H1 (cell line): ENCODE measurements around the gene SCN3A. TPM values are rescaled to one million over a fixed set of nuclear protein-coding genes. Genes with fewer than 3 reads are reported as not detected.

Experiments
- CTCF ChIA-PET: fragments of 300-600 bp; sonication (Branson Sonifier 250); formaldehyde crosslinking; loops from one replicate; lab custom pipeline; 2021; ENCODE audit not compliant: partially characterized antibody; lab: Charles Lee
- POLR2A ChIA-PET: fragments of 300-600 bp; sonication (Branson Sonifier 250); formaldehyde crosslinking; loops from one replicate; lab custom pipeline; 2021; ENCODE audit warnings: inconsistent platforms; ENCODE audit not compliant: partially characterized antibody; lab: Charles Lee
- DNase-seq, 2 experiments: peaks; one replicate each; pipeline versions ENCODE4 v3.0.0 to v3.0.0-alpha.2; 2010 to 2022; ENCODE audit warnings: low spot score in 2 of 2, low read depth in 1 of 2, mixed read lengths in 1 of 2
- FAIRE-seq: peaks from 2 replicates; lab custom pipeline; 2011; peaks lifted over from hg19 to GRCh38; lab: Jason Lieb, UNC
- H2AFZ ChIP-seq: 2 replicates; pipeline ENCODE4 v1.8.1; 2012; ENCODE audit warnings: low read length, inconsistent platforms
- H2AK5ac ChIP-seq: 2 replicates; pipeline ENCODE4 v1.6.1; 2013; ENCODE audit warnings: low read depth, low read length
- H2BK120ac ChIP-seq: replicated peaks from 2 replicates; pipeline ENCODE3; 2013; ENCODE audit warnings: low read depth, low read length, inconsistent platforms
- H2BK12ac ChIP-seq: 2 replicates; pipeline ENCODE4 v1.6.1; 2013; ENCODE audit warnings: low read depth, low read length
- H2BK15ac ChIP-seq: 2 replicates; pipeline ENCODE4 v1.6.1; 2013; ENCODE audit warnings: low read length
- H2BK20ac ChIP-seq: 2 replicates; pipeline ENCODE4 v1.6.1; 2013; ENCODE audit warnings: low read length
- H2BK5ac ChIP-seq: 2 replicates; pipeline ENCODE4 v1.6.1; 2013; ENCODE audit warnings: low read depth, low read length
- H3K14ac ChIP-seq: 2 replicates; pipeline ENCODE4 v1.6.1; 2013; ENCODE audit warnings: inconsistent platforms; ENCODE audit not compliant: insufficient read length
- H3K18ac ChIP-seq: 2 replicates; pipeline ENCODE4 v1.6.1; 2013; ENCODE audit warnings: low read length; ENCODE audit errors: extremely low read depth
- H3K23ac ChIP-seq: 2 replicates; pipeline ENCODE4 v1.6.1; 2013; ENCODE audit warnings: inconsistent platforms; ENCODE audit not compliant: insufficient read length
- H3K23me2 ChIP-seq: 2 replicates; pipeline ENCODE4 v1.6.1; 2013; ENCODE audit warnings: low read depth, low read length
- H3K27ac ChIP-seq: 2 replicates; pipeline ENCODE4 v1.6.1; 2011; ENCODE audit warnings: low read depth, low read length, inconsistent platforms
- H3K27me3 ChIP-seq, 4 experiments: replicated peaks in 1 of 4; 1 replicate in 1 of 4; 2 replicates in 3 of 4; pipeline versions ENCODE4 v1.6.1 to v1.8.1; 2011 to 2013; ENCODE audit warnings: low read length in 3 of 4, mild to moderate bottlenecking in 3 of 4, inconsistent platforms in 2 of 4, mixed read lengths in 2 of 4, moderate library complexity in 1 of 4; ENCODE audit not compliant: control insufficient read depth in 3 of 4, insufficient read depth in 3 of 4; ENCODE audit errors: extremely low read depth in 1 of 4
- H3K36me3 ChIP-seq, 4 experiments: 2 replicates each; pipeline versions ENCODE4 v1.6.1 to v1.8.1; 2011 to 2013; ENCODE audit warnings: mild to moderate bottlenecking in 4 of 4, low read length in 3 of 4, moderate library complexity in 2 of 4, control low read depth in 1 of 4, inconsistent platforms in 1 of 4; ENCODE audit not compliant: insufficient read depth in 4 of 4, control insufficient read depth in 2 of 4
- H3K4ac ChIP-seq: replicated peaks from 2 replicates; pipeline ENCODE3; 2013; ENCODE audit warnings: low read length, low read depth, mixed read lengths, inconsistent platforms; ENCODE audit not compliant: insufficient read length
- H3K4me1 ChIP-seq, 4 experiments: replicated peaks in 1 of 4; 1 replicate in 1 of 4; 2 replicates in 3 of 4; pipeline versions ENCODE4 v1.6.1 to v1.8.1; 2011 to 2013; ENCODE audit warnings: low read length in 3 of 4, inconsistent platforms in 2 of 4, mixed read lengths in 1 of 4; ENCODE audit not compliant: insufficient read depth in 4 of 4, control insufficient read depth in 3 of 4
- H3K4me2 ChIP-seq, 2 experiments: 2 replicates each; pipeline versions ENCODE4 v1.6.1 to v1.8.1; 2011 to 2013; ENCODE audit warnings: low read depth in 2 of 2, low read length in 2 of 2, control low read depth in 1 of 2, inconsistent platforms in 1 of 2, mild to moderate bottlenecking in 1 of 2; ENCODE audit not compliant: insufficient read depth in 1 of 2
- H3K4me3 ChIP-seq, 4 experiments: fragments of 200-600, 300-600 bp in 1 of 4; sonication (generic), shearing (Covaris generic), sonication (Bioruptor Twin) in 1 of 4; 2 replicates each; pipeline versions ENCODE4 v1.5.1 to v1.8.1; 2011 to 2016; ENCODE audit warnings: low read length in 4 of 4, low read depth in 3 of 4, control low read depth in 2 of 4, inconsistent platforms in 2 of 4, mild to moderate bottlenecking in 2 of 4, mixed read lengths in 1 of 4, moderate library complexity in 1 of 4; ENCODE audit not compliant: insufficient read depth in 2 of 4; ENCODE audit errors: extremely low read depth in 1 of 4
- H3K56ac ChIP-seq: replicated peaks from 2 replicates; pipeline ENCODE3; 2013; ENCODE audit warnings: low read depth, mild to moderate bottlenecking, mixed read lengths, low read length, inconsistent platforms; ENCODE audit not compliant: insufficient read length
- H3K79me1 ChIP-seq: 2 replicates; pipeline ENCODE4 v1.6.1; 2013; ENCODE audit warnings: low read depth, low read length, control low read depth
- H3K79me2 ChIP-seq, 2 experiments: 2 replicates each; pipeline versions ENCODE4 v1.6.1 to v1.8.1; 2012 to 2013; ENCODE audit warnings: low read length in 2 of 2, mild to moderate bottlenecking in 2 of 2, inconsistent platforms in 1 of 2; ENCODE audit not compliant: insufficient read depth in 2 of 2, control insufficient read depth in 1 of 2
- H3K9ac ChIP-seq, 4 experiments: replicated peaks in 1 of 4; 1 replicate in 1 of 4; 2 replicates in 3 of 4; pipeline versions ENCODE4 v1.6.1 to v1.8.1; 2011 to 2013; ENCODE audit warnings: low read depth in 3 of 4, low read length in 3 of 4, control low read depth in 2 of 4, mild to moderate bottlenecking in 2 of 4, moderate library complexity in 2 of 4, inconsistent platforms in 1 of 4; ENCODE audit errors: extremely low read depth in 1 of 4
- H3K9me3 ChIP-seq, 2 experiments: 2 replicates each; pipeline versions ENCODE4 v1.6.1 to v1.8.1; 2012 to 2013; ENCODE audit warnings: mild to moderate bottlenecking in 2 of 2, moderate library complexity in 2 of 2, control low read depth in 1 of 2, inconsistent platforms in 1 of 2, low read depth in 1 of 2, low read length in 1 of 2, mixed read lengths in 1 of 2; ENCODE audit not compliant: insufficient read depth in 2 of 2
- H4K20me1 ChIP-seq, 2 experiments: replicated peaks in 1 of 2; 2 replicates each; pipeline versions ENCODE3 to v1.8.1; 2011 to 2013; ENCODE audit warnings: inconsistent platforms in 2 of 2, low read length in 2 of 2, mild to moderate bottlenecking in 1 of 2; ENCODE audit not compliant: insufficient read depth in 2 of 2, control insufficient read depth in 1 of 2
- H4K5ac ChIP-seq: 2 replicates; pipeline ENCODE4 v1.6.1; 2013; ENCODE audit warnings: low read length, low read depth, mixed read lengths, inconsistent platforms; ENCODE audit not compliant: insufficient read length
- H4K8ac ChIP-seq: 2 replicates; pipeline ENCODE4 v1.8.0; 2013; ENCODE audit warnings: mild to moderate bottlenecking, moderate library complexity, low read length, inconsistent platforms; ENCODE audit not compliant: insufficient read depth; ENCODE audit errors: extremely low read depth
- H4K91ac ChIP-seq: replicated peaks from 2 replicates; pipeline ENCODE3; 2013; ENCODE audit warnings: low read length, mixed read lengths, inconsistent platforms; ENCODE audit not compliant: insufficient read length
- SP4 ChIP-seq: IDR thresholded peaks from 2 replicates; pipeline ENCODE4 v1.6.1; 2012; ENCODE audit warnings: low read length, inconsistent platforms
- SRF ChIP-seq: IDR thresholded peaks from 2 replicates; pipeline ENCODE4 v1.6.1; 2011; ENCODE audit warnings: mild to moderate bottlenecking, low read depth, low read length, moderate library complexity
- WGBS, 2 experiments: shearing (Covaris generic) in 1 of 2; methylation state at CpG; one replicate each; pipeline versions ENCODE4 v1.1.6 to v1.1.7; 2013 to 2015; ENCODE audit warnings: low lambda C conversion rate in 2 of 2, mixed read lengths in 2 of 2, inconsistent platforms in 1 of 2, low coverage in 1 of 2, missing lambda C conversion rate in 1 of 2; ENCODE audit not compliant: insufficient replicate concordance in 2 of 2, insufficient coverage in 1 of 2, insufficient read length in 1 of 2; ENCODE audit errors: extremely low coverage in 1 of 2, missing lambda C conversion rate in 1 of 2; 5-methylcytosine and 5-hydroxymethylcytosine counted together
- polyA plus RNA-seq, 7 experiments: library from polyadenylated mRNA; depleted of rRNA in 3 of 7; stranded (reverse) in 5 of 7; unstranded in 2 of 7; fragments of >200 nt in 5 of 7; fragments of 200-250 nt in 2 of 7; gene quantifications; 1 replicate in 5 of 7; 2 replicates in 1 of 7; 4 replicates in 1 of 7; pipeline versions ENCODE4 v1.2.1 to v1.2.3, GENCODE V29; 2011 to 2013; ENCODE audit warnings: missing spikeins in 2 of 7, mixed read lengths in 2 of 7
- total RNA-seq: library from RNA; stranded (reverse); fragmentation: NEBNext Ultra II Directional; extraction: Animal tissue kit (Norgen Biotek cat#: 25700); gene quantifications from 2 replicates; pipeline ENCODE4 v1.2.1, GENCODE V29; 2021

The SCN3A gene
- total and polyA plus RNA-seq, 2 of the 8 experiments (the other 6 are each of a cell fraction or from before 2014, with no cell fraction given): 0.02 TPM; not detected in 1

DNA sequence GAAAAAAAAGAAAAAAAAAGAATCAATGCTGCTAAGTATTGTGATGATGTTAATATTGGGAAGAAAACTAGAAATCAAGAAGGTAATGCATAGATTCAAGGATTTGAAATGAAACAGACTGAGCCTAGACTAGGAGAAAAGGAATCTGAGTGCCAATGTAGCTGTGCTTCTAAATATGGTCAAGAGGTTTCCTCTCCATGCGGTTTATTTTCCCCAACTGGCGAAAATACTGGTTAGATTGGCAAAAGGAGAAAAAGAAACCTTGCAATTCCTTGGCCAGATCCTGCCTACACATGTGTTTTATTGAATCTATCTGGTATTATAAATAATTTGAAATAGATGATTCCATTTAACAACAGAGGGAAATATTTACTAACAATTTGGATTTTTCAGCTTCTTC is 5.7 kb downstream of the SCN3A start:
- Histone ChIP-seq H4K8ac (no peak overlapping the region), H2AFZ (peak overlapping the region; percentile 91; the same call in 1 of the 2 replicates), H3K9ac (no peak overlapping the region), H3K4me2 (no peak overlapping the region), H4K20me1 (no peaks in the 10 kb centered on the region), H3K27ac (no peak overlapping the region), H3K27me3 (no peaks in the 10 kb centered on the region), H3K56ac (no peak overlapping the region), H2BK5ac (no peak overlapping the region), H4K5ac (no peak overlapping the region), H3K79me2 (no peaks in the 10 kb centered on the region), H3K4me3 (no peak overlapping the region), H3K9me3 (no peaks in the 10 kb centered on the region), H3K23ac (no peak overlapping the region), H3K18ac (no peak overlapping the region), H4K91ac (no peak overlapping the region), H2BK20ac (no peak overlapping the region), H2BK15ac (no peak overlapping the region), H3K23me2 (no peaks in the 10 kb centered on the region), H3K79me1 (no peaks in the 10 kb centered on the region), H3K36me3 (no peaks in the 10 kb centered on the region; a peak in 1 of 8 replicates), H3K4ac (no peak overlapping the region), H3K4me1 (peaks cover 0 to 2% (median 0%) of the 10 kb centered on the region in 4 experiments; a peak in 1 of 7 replicates), H2BK12ac (no peak overlapping the region), H3K14ac (no peak overlapping the region), H2BK120ac (no peak overlapping the region), H2AK5ac (no peak overlapping the region)
- POLR2A ChIA-PET: no interaction called here
- WGBS, 2 experiments: 86% methylated on average over 2 of the region's 2 CpGs; no CpG with 5 or more reads in 1 of the 2 experiments
- FAIRE-seq: no peak
- no peak for TF ChIP-seq SP4
- 0 out of 2 replicates have a peak, but pooled peaks have one; percentile 53 for TF ChIP-seq SRF
- CTCF ChIA-PET: interaction anchor here (0.6 to 16.5 kb wide), 5 partner anchors 32 to 465 kb away, joined by 3 to 218 read pairs (median 4); partner anchors contain the start of gene SCN2A
- no peak for DNase-seq
